ENCODE results near the gene TRIM9.

The TRIM9 gene

DNA sequence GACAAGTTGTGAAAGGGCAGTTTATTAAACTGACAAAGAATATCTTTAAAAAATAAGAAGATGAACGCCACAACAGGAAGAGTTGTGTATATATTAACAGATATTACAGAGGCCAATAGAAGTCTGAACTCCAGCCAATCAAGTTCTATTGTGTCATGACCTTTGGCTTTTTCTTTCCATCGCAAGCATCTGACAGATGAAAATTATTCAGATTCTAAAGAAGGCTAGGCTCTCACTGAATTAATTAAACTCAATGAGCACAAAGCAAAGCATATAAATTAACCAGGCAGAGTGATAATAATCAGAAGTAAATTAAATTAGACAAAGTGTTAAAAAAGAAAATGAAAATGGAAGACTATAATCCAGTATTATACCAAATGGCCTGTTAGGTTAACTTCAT lies 88.6 kb downstream of the TRIM9 start:
- POLR2A ChIA-PET = interaction anchor here (1.0 to 1.5 kb wide), 2 partner anchors 89 kb away, joined by 5 read pairs; partner anchors contain the start of gene TRIM9
- no peak for DNase-seq (ENCODE audit: extremely low spot score)
- no peak for TF ChIP-seq CTBP1 (IDR thresholded peaks at IDR 0.05; ENCODE audit: borderline replicate concordance)
- no peak for TF ChIP-seq SUZ12 (IDR thresholded peaks at IDR 0.05)
- no peak for TF ChIP-seq LEF1 (IDR thresholded peaks at IDR 0.05; ENCODE audit: borderline replicate concordance)
- TF ChIP-seq, protein P1, sequence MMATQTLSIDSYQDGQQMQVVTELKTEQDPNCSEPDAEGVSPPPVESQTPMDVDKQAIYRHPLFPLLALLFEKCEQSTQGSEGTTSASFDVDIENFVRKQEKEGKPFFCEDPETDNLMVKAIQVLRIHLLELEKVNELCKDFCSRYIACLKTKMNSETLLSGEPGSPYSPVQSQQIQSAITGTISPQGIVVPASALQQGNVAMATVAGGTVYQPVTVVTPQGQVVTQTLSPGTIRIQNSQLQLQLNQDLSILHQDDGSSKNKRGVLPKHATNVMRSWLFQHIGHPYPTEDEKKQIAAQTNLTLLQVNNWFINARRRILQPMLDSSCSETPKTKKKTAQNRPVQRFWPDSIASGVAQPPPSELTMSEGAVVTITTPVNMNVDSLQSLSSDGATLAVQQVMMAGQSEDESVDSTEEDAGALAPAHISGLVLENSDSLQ (IDR thresholded peaks at IDR 0.05) = no peak
- no peak for TF ChIP-seq FOXA1 (IDR thresholded peaks at IDR 0.05)
- TF ChIP-seq BHLHE40 (IDR thresholded peaks at IDR 0.05; ENCODE audit: borderline replicate concordance) = no peak
- TF ChIP-seq HDGF (IDR thresholded peaks at IDR 0.05; ENCODE audit: borderline replicate concordance) = no peak
- TF ChIP-seq TARDBP (IDR thresholded peaks at IDR 0.05) = no peak
- no peak for TF ChIP-seq FOXM1 (IDR thresholded peaks at IDR 0.05; ENCODE audit: borderline replicate concordance)
- TF ChIP-seq L3MBTL2 (conservative IDR thresholded peaks at IDR 0.05) = no peak
- TF ChIP-seq FOXK2 (IDR thresholded peaks at IDR 0.05) = no peak
- CTCF ChIA-PET = interaction anchor here (1.2 kb wide), 1 partner anchor 8 kb away, joined by 4 read pairs; no protein-coding TSS in a partner anchor

DNA sequence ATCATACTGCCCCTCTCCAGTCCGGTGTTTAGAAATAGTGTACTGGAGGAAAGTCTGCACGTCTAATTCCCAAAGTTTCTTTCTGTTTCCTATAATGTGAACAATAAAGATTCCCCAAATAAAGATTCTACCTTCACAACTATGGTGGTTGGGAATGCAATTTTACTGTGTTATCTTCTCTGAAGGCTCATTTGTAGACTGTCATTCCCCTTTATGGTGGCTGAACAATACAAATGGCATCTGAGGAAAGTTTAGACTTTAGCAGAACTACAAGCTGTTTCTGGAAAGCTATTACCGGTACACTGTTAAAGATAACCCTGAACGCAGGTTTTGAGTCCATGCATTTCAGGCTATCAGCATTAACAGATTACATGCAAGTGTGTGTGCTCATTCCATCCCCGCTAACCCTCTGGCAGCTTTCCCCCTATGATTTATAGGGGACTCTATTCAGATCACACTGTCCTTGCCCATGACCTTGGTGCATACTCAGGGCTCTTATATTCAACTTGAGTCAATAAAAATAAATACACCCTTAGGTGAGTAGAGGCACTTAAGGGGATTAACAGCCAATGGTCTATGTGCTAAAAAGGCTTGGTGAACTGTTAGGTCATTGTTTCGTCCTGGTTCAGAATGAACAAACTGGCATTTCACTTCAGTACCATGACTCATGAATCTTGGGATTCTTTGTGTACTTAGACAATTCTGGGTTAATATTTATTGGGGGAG lies 89.9 kb downstream of the TRIM9 start:
- POLR2A ChIA-PET = interaction anchor here (0.6 to 1.8 kb wide), 5 partner anchors 10 to 91 kb away, joined by 3 to 8 read pairs (median 5); partner anchors contain the start of genes PYGL and TRIM9
- TF ChIP-seq FOXA1 (IDR thresholded peaks at IDR 0.05) = no peak
- TF ChIP-seq, protein P1 (IDR thresholded peaks at IDR 0.05) = peak; percentile 87
- no peak for DNase-seq (ENCODE audit: extremely low spot score)
- CTCF ChIA-PET = interaction anchor here (1.2 kb wide), 1 partner anchor 9 kb away, joined by 4 read pairs; no protein-coding TSS in a partner anchor

DNA sequence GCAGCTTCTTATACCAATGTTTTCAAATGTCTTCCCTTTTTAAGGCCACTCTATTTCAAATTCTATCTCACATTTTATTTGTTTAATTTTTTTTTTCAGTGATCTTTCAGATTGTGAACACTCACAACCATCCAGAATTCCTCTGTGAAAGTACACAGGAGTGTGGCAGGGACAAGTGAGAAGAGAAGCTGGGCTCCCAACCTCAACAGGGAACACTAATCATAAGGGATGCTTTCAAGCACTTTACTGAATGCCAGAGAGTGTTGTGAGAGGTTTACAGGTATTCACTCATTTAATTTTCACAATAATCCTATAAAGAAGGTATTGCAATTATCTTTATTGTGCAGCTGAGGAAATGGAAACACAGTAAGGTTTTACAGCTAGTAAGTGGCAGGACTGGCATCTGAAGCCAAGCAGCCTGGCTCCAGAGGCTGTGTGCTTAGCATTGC lies 90.5 kb downstream of the TRIM9 start:
- ChIA-PET CTCF (interaction anchor here (1.2 kb wide), 1 partner anchor 89 kb away, joined by 5 read pairs; no protein-coding TSS in a partner anchor), POLR2A (interaction anchor here (0.6 to 1.8 kb wide), 4 partner anchors 10 to 91 kb away, joined by 3 to 8 read pairs (median 6); partner anchors contain the start of genes PYGL and TRIM9)
- TF ChIP-seq L3MBTL2 (conservative IDR thresholded peaks at IDR 0.05) (no peak), ELF4 (IDR thresholded peaks at IDR 0.05) (no peak), ARNT (IDR thresholded peaks at IDR 0.05) (no peak), BHLHE40 (IDR thresholded peaks at IDR 0.05; ENCODE audit: borderline replicate concordance) (no peak), TARDBP (IDR thresholded peaks at IDR 0.05) (no peak), HDGF (IDR thresholded peaks at IDR 0.05; ENCODE audit: borderline replicate concordance) (no peak), LEF1 (IDR thresholded peaks at IDR 0.05; ENCODE audit: borderline replicate concordance) (no peak), FOXA1 (IDR thresholded peaks at IDR 0.05) (no peak), ZNF384 (IDR thresholded peaks at IDR 0.05) (no peak), FOXK2 (IDR thresholded peaks at IDR 0.05) (no peak), FOXM1 (IDR thresholded peaks at IDR 0.05; ENCODE audit: borderline replicate concordance) (no peak), CTBP1 (IDR thresholded peaks at IDR 0.05; ENCODE audit: borderline replicate concordance) (no peak), SUZ12 (IDR thresholded peaks at IDR 0.05) (no peak)
- TF ChIP-seq, protein P1 (IDR thresholded peaks at IDR 0.05) = no peak
- no peak for DNase-seq (ENCODE audit: extremely low spot score)

DNA sequence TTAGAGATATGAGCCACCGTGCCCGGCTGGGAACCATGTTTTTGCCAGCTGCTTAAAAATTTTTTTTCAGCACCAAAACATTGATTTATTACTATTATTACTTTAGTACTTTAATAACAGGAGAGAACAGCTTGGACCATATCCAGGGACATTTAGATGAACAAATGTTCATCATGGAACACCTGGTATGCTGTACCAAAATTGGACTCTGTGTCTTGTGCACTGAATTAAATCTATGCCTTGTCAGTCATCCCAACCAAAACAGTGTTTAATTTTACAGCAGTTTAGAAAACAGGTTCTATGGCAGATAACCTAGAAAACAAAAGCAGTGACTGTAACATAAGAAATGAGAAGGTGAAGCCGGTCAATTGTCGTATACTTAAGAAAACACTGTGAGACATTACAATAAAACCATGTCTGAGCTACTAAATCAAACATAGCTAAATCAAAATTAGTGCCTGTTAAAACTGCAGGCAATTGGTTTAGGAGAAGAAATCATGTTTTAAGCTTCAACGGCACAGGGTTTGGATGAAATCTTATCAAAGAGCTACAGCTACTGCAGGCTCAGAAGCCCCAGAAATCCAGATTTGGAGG lies 92.4 kb downstream of the TRIM9 start:
- ChIA-PET POLR2A (no interaction called here), CTCF (no interaction called here)
- DNase-seq (ENCODE audit: extremely low spot score) = no peak
- TF ChIP-seq FOXM1 (IDR thresholded peaks at IDR 0.05; ENCODE audit: borderline replicate concordance) (no peak), TARDBP (IDR thresholded peaks at IDR 0.05) (no peak), LEF1 (IDR thresholded peaks at IDR 0.05; ENCODE audit: borderline replicate concordance) (no peak), BHLHE40 (IDR thresholded peaks at IDR 0.05; ENCODE audit: borderline replicate concordance) (no peak), FOXK2 (IDR thresholded peaks at IDR 0.05) (no peak), CTBP1 (IDR thresholded peaks at IDR 0.05; ENCODE audit: borderline replicate concordance) (peak; percentile 14; the same call in 1 of the 2 replicates), ZNF384 (IDR thresholded peaks at IDR 0.05) (no peak), SP1 (IDR thresholded peaks at IDR 0.05) (no peak), L3MBTL2 (conservative IDR thresholded peaks at IDR 0.05) (no peak), SUZ12 (IDR thresholded peaks at IDR 0.05) (no peak), FOXA1 (IDR thresholded peaks at IDR 0.05) (no peak), ELF4 (IDR thresholded peaks at IDR 0.05) (no peak), ARNT (IDR thresholded peaks at IDR 0.05) (no peak), HDGF (IDR thresholded peaks at IDR 0.05; ENCODE audit: borderline replicate concordance) (no peak), NFRKB (IDR thresholded peaks at IDR 0.05) (no peak)
- TF ChIP-seq, protein P1 (IDR thresholded peaks at IDR 0.05) = peak; percentile 85

DNA sequence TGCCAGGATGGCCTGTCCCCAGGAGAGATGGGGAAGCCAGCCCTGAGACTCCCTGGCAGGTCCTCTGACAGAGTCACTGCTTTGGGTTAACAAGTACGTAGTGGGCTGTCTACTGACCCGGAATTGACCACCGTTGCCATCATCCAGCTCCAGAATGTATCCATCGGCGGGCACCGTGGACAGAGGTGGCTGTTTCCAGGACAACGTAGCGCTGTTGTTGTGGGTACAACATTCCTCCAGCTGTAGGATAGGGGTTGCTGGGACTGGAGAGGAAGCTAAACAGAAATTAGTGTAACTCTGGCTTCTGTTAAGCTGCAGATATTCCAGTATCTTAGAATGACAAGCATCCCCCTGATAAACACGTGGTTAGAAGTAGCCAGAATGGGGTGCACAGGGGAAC lies 94.3 kb downstream of the TRIM9 start:
- no peak for DNase-seq (ENCODE audit: extremely low spot score)
- TF ChIP-seq BHLHE40 (IDR thresholded peaks at IDR 0.05; ENCODE audit: borderline replicate concordance) (no peak), SP1 (IDR thresholded peaks at IDR 0.05) (no peak), FOXM1 (IDR thresholded peaks at IDR 0.05; ENCODE audit: borderline replicate concordance) (no peak), FOXK2 (IDR thresholded peaks at IDR 0.05) (no peak), L3MBTL2 (conservative IDR thresholded peaks at IDR 0.05) (no peak), CTBP1 (IDR thresholded peaks at IDR 0.05; ENCODE audit: borderline replicate concordance) (no peak), HDGF (IDR thresholded peaks at IDR 0.05; ENCODE audit: borderline replicate concordance) (no peak), FOXA1 (IDR thresholded peaks at IDR 0.05) (no peak), SUZ12 (IDR thresholded peaks at IDR 0.05) (no peak), ZNF384 (IDR thresholded peaks at IDR 0.05) (no peak), NFRKB (IDR thresholded peaks at IDR 0.05) (no peak), LEF1 (IDR thresholded peaks at IDR 0.05; ENCODE audit: borderline replicate concordance) (no peak), TARDBP (IDR thresholded peaks at IDR 0.05) (no peak), ELF4 (IDR thresholded peaks at IDR 0.05) (no peak), ARNT (IDR thresholded peaks at IDR 0.05) (no peak)
- TF ChIP-seq, protein P1 (IDR thresholded peaks at IDR 0.05) = no peak
- ChIA-PET POLR2A (interaction anchor here (1.1 to 2.1 kb wide), 2 partner anchors 56 to 95 kb away, joined by 3 to 8 read pairs; partner anchors contain the start of genes PYGL and TRIM9), CTCF (interaction anchor here (1.3 kb wide), 1 partner anchor 10 kb away, joined by 3 read pairs; no protein-coding TSS in a partner anchor)
